ENCODE results near the gene DIPK1A. TPM values are rescaled to one million over a fixed set of nuclear protein-coding genes. Genes with fewer than 3 reads are reported as not detected.

The DIPK1A gene
- total RNA-seq, 2 donors from 2014 or later, result 14.3 to 14.4 TPM

GRCh38 chr1:92851729-92852128 lies 109.5 kb downstream of the DIPK1A start:
- Histone ChIP-seq H3K4me3 (no peak overlapping the region), H3K27me3 (no peaks in the 10 kb centered on the region), H3K9ac (ENCODE audit: low read depth in 2 of 2, low read length in 2 of 2) (no peak overlapping the region), H3K4me1 (no peaks in the 10 kb centered on the region), H3K36me3 (no peaks in the 10 kb centered on the region), H3K9me3 (no peaks in the 10 kb centered on the region), H3K27ac (no peak overlapping the region)
- TF ChIP-seq CTCF (IDR thresholded peaks at IDR 0.05), result no peak
- DNase-seq, result no peak
- intact Hi-C loops (cut with DNase I), result no loop called here

- DNase-seq, result no peak
- H3K4me3 ChIP-seq, result no peak overlapping the region
- H3K36me3 ChIP-seq, result no peaks in the 10 kb centered on the region
- H3K4me1 ChIP-seq, result no peaks in the 10 kb centered on the region
- no peaks in the 10 kb centered on the region for H3K9me3 ChIP-seq
- no peaks in the 10 kb centered on the region for H3K27me3 ChIP-seq
- H3K27ac ChIP-seq, result no peak overlapping the region
- intact Hi-C loops (cut with DNase I), result no loop called here
- no peak for TF ChIP-seq CTCF (IDR thresholded peaks at IDR 0.05)
- no peak overlapping the region for H3K9ac ChIP-seq (ENCODE audit: low read depth in 2 of 2, low read length in 2 of 2)
Observed at GRCh38 chr1:92850019-92850418, 111.2 kb downstream of the DIPK1A start.

GRCh38 chr1:92848201-92848600 lies 113.1 kb downstream of the DIPK1A start:
- Histone ChIP-seq H3K36me3 (no peaks in the 10 kb centered on the region), H3K9me3 (no peaks in the 10 kb centered on the region), H3K27ac (no peak overlapping the region), H3K4me1 (no peaks in the 10 kb centered on the region), H3K9ac (ENCODE audit: low read depth in 2 of 2, low read length in 2 of 2) (no peak overlapping the region), H3K27me3 (no peaks in the 10 kb centered on the region), H3K4me3 (no peak overlapping the region)
- DNase-seq, result no peak
- TF ChIP-seq CTCF (IDR thresholded peaks at IDR 0.05), result no peak
- intact Hi-C loops (cut with DNase I), result no loop called here

- intact Hi-C loops (cut with DNase I), result no loop called here
- H3K4me3 ChIP-seq, result no peak overlapping the region
- H3K27me3 ChIP-seq, result no peaks in the 10 kb centered on the region
- H3K27ac ChIP-seq, result no peak overlapping the region
- TF ChIP-seq CTCF (IDR thresholded peaks at IDR 0.05), result no peak
- no peaks in the 10 kb centered on the region for H3K4me1 ChIP-seq
- no peaks in the 10 kb centered on the region for H3K9me3 ChIP-seq
- no peak for DNase-seq
- peaks cover 5% of the 10 kb centered on the region for H3K36me3 ChIP-seq
- no peak overlapping the region for H3K9ac ChIP-seq (ENCODE audit: low read depth in 2 of 2, low read length in 2 of 2)
Observed at GRCh38 chr1:92845908-92846307, 115.4 kb downstream of the DIPK1A start.

- Histone ChIP-seq H3K9me3 (no peaks in the 10 kb centered on the region), H3K9ac (ENCODE audit: low read depth in 2 of 2, low read length in 2 of 2) (no peak overlapping the region), H3K4me3 (no peak overlapping the region), H3K27ac (no peak overlapping the region), H3K36me3 (peaks cover 5% of the 10 kb centered on the region), H3K4me1 (no peaks in the 10 kb centered on the region), H3K27me3 (no peaks in the 10 kb centered on the region)
- intact Hi-C loops (cut with DNase I), result no loop called here
- no peak for DNase-seq
- TF ChIP-seq CTCF (IDR thresholded peaks at IDR 0.05), result no peak
Observed at GRCh38 chr1:92844439-92844838, 116.8 kb downstream of the DIPK1A start.

Measured in colonic mucosa (tissue), 4 donors.